ENCODE measurements around the gene PGAP6.

Gene PGAP6

DNA sequence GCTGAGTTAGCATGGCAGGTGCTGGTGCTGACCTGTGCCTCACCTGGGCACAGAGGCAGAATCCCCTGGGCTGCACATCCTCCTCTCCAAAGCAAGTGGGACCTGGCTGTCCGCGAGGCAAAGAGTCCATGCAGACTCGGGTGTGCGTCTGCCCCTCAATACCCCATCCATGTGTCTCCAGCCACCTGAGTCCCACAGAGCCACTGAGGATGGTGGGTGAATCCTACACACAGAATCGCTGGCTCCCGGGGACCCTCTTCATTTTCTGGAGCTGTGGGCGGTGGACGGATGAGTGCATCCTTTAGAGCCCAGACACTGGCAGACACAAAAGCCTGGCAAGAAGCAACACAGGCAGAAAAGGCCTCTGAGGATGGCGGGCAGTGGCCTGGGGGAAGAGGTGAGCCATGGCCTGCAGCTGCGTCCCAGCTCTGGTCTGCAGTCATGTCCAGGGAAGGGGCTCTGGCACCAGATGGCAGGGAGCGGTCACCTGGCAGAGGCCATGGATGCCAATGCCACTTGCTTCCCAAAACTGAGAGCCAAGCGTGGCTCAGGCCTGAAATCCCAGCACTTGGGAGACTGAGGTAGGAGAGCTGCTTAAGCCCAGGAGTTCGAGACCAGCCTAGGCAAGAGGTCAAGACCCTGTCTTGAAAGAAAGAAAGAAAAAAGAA lies 59.2 kb downstream of the PGAP6 start:
- DNase-seq: no peak

DNA sequence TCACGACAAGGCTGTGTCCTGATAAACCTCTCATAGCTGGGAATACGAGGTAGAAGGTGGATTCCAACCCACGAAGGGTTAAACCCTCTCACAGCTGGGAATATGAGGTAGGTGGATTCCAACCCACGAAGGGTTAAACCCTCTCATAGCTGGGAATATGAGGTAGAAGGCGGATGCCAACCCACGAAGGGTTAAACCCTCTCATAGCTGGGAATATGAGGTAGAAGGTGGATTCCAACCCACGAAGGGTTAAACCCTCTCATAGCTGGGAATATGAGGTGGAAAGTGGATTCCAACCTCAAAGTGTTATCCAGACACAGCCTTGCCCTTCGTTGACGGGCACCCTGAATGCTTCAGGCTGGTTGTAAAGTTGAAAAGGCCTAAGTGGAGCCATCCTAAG lies 60.2 kb downstream of the PGAP6 start:
- DNase-seq: no peak

All from NCI-H510A (cell line).